Spleen (tissue), 11 donors: ENCODE results near the gene RANBP3L. TPM values are rescaled to one million over a fixed set of nuclear protein-coding genes. Genes with fewer than 3 reads are reported as not detected.

Experiments used
- DNase-seq: peaks from one replicate; pipeline ENCODE4 v3.0.0-alpha.2; 2020
- H3K27ac ChIP-seq, 8 donors: fragments of 200-600 bp; sonication (generic) in 7 of 8; 1 replicate in 4 of 8; 2 replicates in 4 of 8; pipeline versions ENCODE4 v1.5.0 to v1.8.0; 2016 to 2021; ENCODE audit warnings: inconsistent platforms in 4 of 8, mild to moderate bottlenecking in 4 of 8, moderate library complexity in 1 of 8
- H3K27me3 ChIP-seq, 7 donors: fragments of 200-600 bp; sonication (generic) in 6 of 7; replicated peaks in 1 of 7; 1 replicate in 4 of 7; 2 replicates in 3 of 7; pipeline versions ENCODE4 v1.5.0 to v1.8.0; 2016 to 2021; ENCODE audit warnings: inconsistent platforms in 3 of 7, mild to moderate bottlenecking in 1 of 7
- H3K36me3 ChIP-seq, 6 donors: fragments of 200-600 bp; sonication (generic) in 5 of 6; 1 replicate in 4 of 6; 2 replicates in 2 of 6; pipeline versions ENCODE4 v1.5.0 to v1.8.0; 2016 to 2021; ENCODE audit warnings: inconsistent platforms in 2 of 6
- H3K4me1 ChIP-seq, 6 donors: fragments of 200-600 bp; sonication (generic) in 5 of 6; 1 replicate in 3 of 6; 2 replicates in 3 of 6; pipeline versions ENCODE4 v1.5.0 to v1.8.0; 2016 to 2021; ENCODE audit warnings: inconsistent platforms in 3 of 6
- H3K4me3 ChIP-seq, 8 donors: fragments of 200-600 bp; sonication (generic) in 7 of 8; 1 replicate in 4 of 8; 2 replicates in 4 of 8; pipeline versions ENCODE4 v1.5.0 to v1.8.0; 2016 to 2021; ENCODE audit warnings: inconsistent platforms in 4 of 8, mild to moderate bottlenecking in 4 of 8, moderate library complexity in 2 of 8
- H3K9me3 ChIP-seq, 8 donors: fragments of 200-600 bp; sonication (generic) in 7 of 8; 1 replicate in 4 of 8; 2 replicates in 4 of 8; pipeline versions ENCODE4 v1.5.0 to v1.8.0; 2016 to 2021; ENCODE audit warnings: inconsistent platforms in 4 of 8
- CTCF ChIP-seq, 11 experiments: fragments of 200-600 bp in 7 of 11; fragments of 450-650 bp in 4 of 11; sonication (generic) in 4 of 11; IDR thresholded peaks in 8 of 11; conservative IDR thresholded peaks in 3 of 11; 1 replicate in 7 of 11; 2 replicates in 4 of 11; pipeline versions ENCODE4 v1.4.0 to v1.8.0; 2016 to 2021; ENCODE audit warnings: antibody characterized with exemption in 11 of 11, inconsistent platforms in 4 of 11, mild to moderate bottlenecking in 1 of 11
- POLR2A ChIP-seq, 3 donors: fragments of 450-650 bp; IDR thresholded peaks; one replicate each; pipeline ENCODE4 v1.5.1; 2017; ENCODE audit warnings: antibody characterized with exemption in 3 of 3, mild to moderate bottlenecking in 1 of 3
- POLR2AphosphoS5 ChIP-seq, 3 donors: sonication (generic); formaldehyde crosslinking; IDR thresholded peaks; one replicate each; pipeline ENCODE4 v1.5.1; 2017; ENCODE audit warnings: antibody characterized with exemption in 3 of 3
- WGBS, 5 donors: extraction: QIAGEN DNeasy Blood & Tissue Kit in 3 of 5; methylation state at CpG; one replicate each; pipeline versions ENCODE4 v1.1.5 to v1.1.7; 2013 to 2018; 5-methylcytosine and 5-hydroxymethylcytosine counted together
- intact Hi-C: fragments of 100-400 bp; cut with DNase I; formaldehyde crosslinking; loops from one replicate; pipeline ENCODE4 v1.15.0; 2023; ENCODE audit warnings: low total_unique reads
- polyA plus RNA-seq, 3 donors: library from polyadenylated mRNA; stranded (reverse); fragments of 200-250 nt; gene quantifications; one replicate each; pipeline ENCODE4 v1.2.1, GENCODE V29; 2013
- total RNA-seq, 7 donors: library from RNA; depleted of rRNA in 3 of 7; stranded (reverse); fragments of >200 nt in 3 of 7; fragmentation: NEBNext Ultra II Directional in 4 of 7; extraction: Animal tissue kit (Norgen Biotek cat#: 25700) in 4 of 7; gene quantifications; one replicate each; pipeline versions ENCODE4 v1.1.0 to v1.2.1, GENCODE V29; 2016 to 2021
- donor health status: healthy with polysubstance abuse.
- donor health status: DM: no; HTN: no; CAD: no; lungs with moderate emphysema.
- donor health status: DM: no; HTN: no; CAD: no.
- donor health status: Bipolar disorder and iron deficiency.
- donor health status: healthy.
- donor health status: DM: no; HTN: no; CAD: no.
- donor health status: DM: yes; HTN: yes; CAD: no.

RANBP3L gene
- total and polyA plus RNA-seq, 10 donors: 0.02 to 0.97 (median 0.08) TPM; not detected in 6

GRCh38 chr5:36214436-36214835 lies 87.3 kb downstream of the RANBP3L start:
- H3K4me1 ChIP-seq: no peaks in the 10 kb centered on the region
- TF ChIP-seq CTCF (IDR thresholded peaks at IDR 0.05 in 8 of 11, conservative IDR thresholded peaks at IDR 0.05 in 3 of 11) (no peak), POLR2A (IDR thresholded peaks at IDR 0.05) (no peak), POLR2AphosphoS5 (IDR thresholded peaks at IDR 0.05) (no peak)
- H3K27me3 ChIP-seq: no peaks in the 10 kb centered on the region
- H3K4me3 ChIP-seq: no peak overlapping the region
- H3K27ac ChIP-seq: no peak overlapping the region
- peaks cover 0 to 93% (median 38%) of the 10 kb centered on the region in 6 donors for H3K36me3 ChIP-seq
- intact Hi-C loops: no loop called here
- WGBS, 5 donors: 91 to 97% (median 95%) methylated on average over 3 of the region's 3 CpGs
- no peaks in the 10 kb centered on the region for H3K9me3 ChIP-seq
- no peak for DNase-seq

GRCh38 chr5:36209664-36210063 lies 92.0 kb downstream of the RANBP3L start:
- H3K36me3 ChIP-seq: peaks cover 0 to 81% (median 31%) of the 10 kb centered on the region in 6 donors
- no peaks in the 10 kb centered on the region for H3K27me3 ChIP-seq
- H3K4me3 ChIP-seq: no peak overlapping the region
- no peaks in the 10 kb centered on the region for H3K4me1 ChIP-seq
- H3K9me3 ChIP-seq: no peaks in the 10 kb centered on the region
- DNase-seq: no peak
- H3K27ac ChIP-seq: no peak overlapping the region
- 95 to 99% (median 97%) methylated on average over 3 of the region's 3 CpGs for WGBS, 5 donors
- intact Hi-C loops: no loop called here
- TF ChIP-seq POLR2AphosphoS5 (IDR thresholded peaks at IDR 0.05): no peak
- no peak for TF ChIP-seq POLR2A (IDR thresholded peaks at IDR 0.05)
- no peak for TF ChIP-seq CTCF (IDR thresholded peaks at IDR 0.05 in 8 of 11, conservative IDR thresholded peaks at IDR 0.05 in 3 of 11)

DNA sequence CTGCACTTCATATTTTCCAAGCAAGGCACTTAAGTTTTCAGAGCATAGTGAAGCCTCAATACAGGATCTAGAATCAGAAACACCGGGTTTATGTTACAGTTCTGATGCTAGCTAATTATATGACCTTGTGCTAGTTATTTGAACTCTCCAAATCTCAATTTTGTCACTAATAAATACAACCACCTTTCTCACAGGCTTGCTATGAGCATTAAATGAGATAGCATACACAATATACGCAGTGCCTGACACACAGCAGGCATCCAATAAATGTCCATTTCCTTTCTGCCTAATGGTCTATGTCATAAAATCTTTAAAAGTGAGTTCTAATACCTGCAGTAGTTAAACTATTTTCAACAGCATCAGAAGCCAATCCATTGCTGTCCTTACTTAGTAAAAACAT lies 92.9 kb downstream of the RANBP3L start:
- Histone ChIP-seq H3K36me3 (peaks cover 0 to 79% (median 28%) of the 10 kb centered on the region in 6 donors), H3K27me3 (no peaks in the 10 kb centered on the region), H3K4me3 (no peak overlapping the region), H3K4me1 (no peaks in the 10 kb centered on the region), H3K9me3 (no peaks in the 10 kb centered on the region), H3K27ac (no peak overlapping the region)
- no peak for DNase-seq
- intact Hi-C loops: no loop called here
- 89 to 99% (median 98%) methylated on average over 2 of the region's 2 CpGs for WGBS, 5 donors
- TF ChIP-seq CTCF (IDR thresholded peaks at IDR 0.05 in 8 of 11, conservative IDR thresholded peaks at IDR 0.05 in 3 of 11): no peak
- TF ChIP-seq POLR2AphosphoS5 (IDR thresholded peaks at IDR 0.05): no peak
- no peak for TF ChIP-seq POLR2A (IDR thresholded peaks at IDR 0.05)

- Histone ChIP-seq H3K27me3 (no peaks in the 10 kb centered on the region), H3K27ac (no peak overlapping the region), H3K9me3 (no peaks in the 10 kb centered on the region), H3K4me3 (no peak overlapping the region), H3K4me1 (no peaks in the 10 kb centered on the region), H3K36me3 (peaks cover 0 to 80% (median 22%) of the 10 kb centered on the region in 6 donors)
- no peak for DNase-seq
- intact Hi-C loops: no loop called here
- TF ChIP-seq CTCF (IDR thresholded peaks at IDR 0.05 in 8 of 11, conservative IDR thresholded peaks at IDR 0.05 in 3 of 11) (no peak), POLR2A (IDR thresholded peaks at IDR 0.05) (no peak), POLR2AphosphoS5 (IDR thresholded peaks at IDR 0.05) (no peak)
Measured at GRCh38 chr5:36206913-36207312, 94.8 kb downstream of the RANBP3L start.
